ENCODE data around the gene LPCAT3. TPM values are rescaled to one million over a fixed set of nuclear protein-coding genes. Genes with fewer than 3 reads are reported as not detected.
A peak's percentile ranks its signal among the peaks of the same experiment; 100 is the strongest.

The LPCAT3 gene
- total RNA-seq, 4 donors from 2014 or later: 45.1 to 68.4 (median 58.5) TPM

GRCh38 chr12:7047306-7047705, 29.0 kb upstream of the LPCAT3 start:
- TF ChIP-seq, protein P1, sequence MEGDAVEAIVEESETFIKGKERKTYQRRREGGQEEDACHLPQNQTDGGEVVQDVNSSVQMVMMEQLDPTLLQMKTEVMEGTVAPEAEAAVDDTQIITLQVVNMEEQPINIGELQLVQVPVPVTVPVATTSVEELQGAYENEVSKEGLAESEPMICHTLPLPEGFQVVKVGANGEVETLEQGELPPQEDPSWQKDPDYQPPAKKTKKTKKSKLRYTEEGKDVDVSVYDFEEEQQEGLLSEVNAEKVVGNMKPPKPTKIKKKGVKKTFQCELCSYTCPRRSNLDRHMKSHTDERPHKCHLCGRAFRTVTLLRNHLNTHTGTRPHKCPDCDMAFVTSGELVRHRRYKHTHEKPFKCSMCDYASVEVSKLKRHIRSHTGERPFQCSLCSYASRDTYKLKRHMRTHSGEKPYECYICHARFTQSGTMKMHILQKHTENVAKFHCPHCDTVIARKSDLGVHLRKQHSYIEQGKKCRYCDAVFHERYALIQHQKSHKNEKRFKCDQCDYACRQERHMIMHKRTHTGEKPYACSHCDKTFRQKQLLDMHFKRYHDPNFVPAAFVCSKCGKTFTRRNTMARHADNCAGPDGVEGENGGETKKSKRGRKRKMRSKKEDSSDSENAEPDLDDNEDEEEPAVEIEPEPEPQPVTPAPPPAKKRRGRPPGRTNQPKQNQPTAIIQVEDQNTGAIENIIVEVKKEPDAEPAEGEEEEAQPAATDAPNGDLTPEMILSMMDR (IDR thresholded peaks at IDR 0.05): no peak
- no peak for TF ChIP-seq POLR2A (IDR thresholded peaks at IDR 0.05)
- no peaks in the 10 kb centered on the region for H3K9me3 ChIP-seq
- no peak overlapping the region for H3K27ac ChIP-seq
- no peaks in the 10 kb centered on the region for H3K27me3 ChIP-seq
- no peaks in the 10 kb centered on the region for H3K36me3 ChIP-seq
- intact Hi-C loops (cut with DNase I): no loop called here
- peaks cover 0 to 3% of the 10 kb centered on the region in 2 donors for H3K4me1 ChIP-seq
- no peak overlapping the region for H3K4me3 ChIP-seq (replicated peaks in 1 of 3)
- 58 to 71% methylated on average over 5 of the region's 5 CpGs for WGBS, 2 donors
- DNase-seq: no peak

DNA sequence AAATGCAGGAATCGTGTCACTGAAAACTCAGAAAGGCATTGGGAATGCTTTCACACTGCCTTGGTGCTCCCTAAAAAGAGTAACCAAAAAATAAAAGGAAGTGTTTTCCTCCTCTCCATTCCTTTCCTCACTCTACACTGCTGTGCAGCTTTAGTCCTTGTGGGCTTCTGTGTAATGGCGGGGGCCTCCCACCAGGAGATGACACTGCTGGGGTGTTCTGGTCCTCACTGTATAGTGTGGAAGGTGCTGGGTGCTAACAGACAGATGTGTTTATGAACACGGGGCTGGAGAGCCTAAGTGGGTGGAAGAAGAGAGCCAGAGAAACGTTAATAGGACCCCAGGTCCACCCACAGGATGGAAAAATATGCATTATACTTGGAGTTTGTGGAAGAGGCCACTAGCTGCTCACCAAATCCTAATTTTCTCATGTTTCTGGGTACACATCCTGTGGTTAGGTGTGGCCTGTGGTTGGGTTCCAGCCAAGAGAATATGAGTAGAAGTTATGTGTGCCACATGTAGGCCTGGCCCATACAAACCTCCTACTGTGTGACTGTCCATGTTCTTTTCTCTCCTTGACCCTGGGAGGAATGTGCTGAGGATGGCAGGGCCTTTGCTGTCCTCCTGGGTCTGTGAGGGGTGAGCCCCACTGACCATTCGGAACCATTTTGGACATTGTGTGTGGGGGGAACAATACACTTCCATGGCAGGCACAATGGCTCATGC, 28.3 kb upstream of the LPCAT3 start:
- intact Hi-C loops (cut with DNase I): no loop called here
- TF ChIP-seq POLR2A (IDR thresholded peaks at IDR 0.05): no peak
- TF ChIP-seq, protein P1 (IDR thresholded peaks at IDR 0.05): no peak
- Histone ChIP-seq H3K36me3 (no peaks in the 10 kb centered on the region), H3K27ac (no peak overlapping the region), H3K4me1 (peaks cover 0 to 3% of the 10 kb centered on the region in 2 donors), H3K27me3 (no peaks in the 10 kb centered on the region), H3K9me3 (no peaks in the 10 kb centered on the region), H3K4me3 (replicated peaks in 1 of 3) (no peak overlapping the region)
- WGBS, 2 donors: 81 to 86% methylated on average over 5 of the region's 5 CpGs
- no peak for DNase-seq

- Histone ChIP-seq H3K9me3 (no peaks in the 10 kb centered on the region), H3K27ac (no peak overlapping the region), H3K4me3 (replicated peaks in 1 of 3) (no peak overlapping the region), H3K4me1 (peaks cover 0 to 3% of the 10 kb centered on the region in 2 donors), H3K36me3 (no peaks in the 10 kb centered on the region), H3K27me3 (no peaks in the 10 kb centered on the region)
- no peak for DNase-seq
- intact Hi-C loops (cut with DNase I): no loop called here
- 85 to 92% methylated on average over 9 of the region's 9 CpGs for WGBS, 2 donors
- TF ChIP-seq, protein P1 (IDR thresholded peaks at IDR 0.05): no peak
Observed at GRCh38 chr12:7045913-7046312, 27.6 kb upstream of the LPCAT3 start.

- Histone ChIP-seq H3K27me3 (no peaks in the 10 kb centered on the region), H3K27ac (no peak overlapping the region), H3K4me1 (no peaks in the 10 kb centered on the region), H3K4me3 (replicated peaks in 1 of 3) (no peak overlapping the region), H3K36me3 (no peaks in the 10 kb centered on the region), H3K9me3 (no peaks in the 10 kb centered on the region)
- DNase-seq: no peak
- 49 to 50% methylated on average over 6 of the region's 6 CpGs for WGBS, 2 donors
- no peak for TF ChIP-seq POLR2A (IDR thresholded peaks at IDR 0.05)
- TF ChIP-seq, protein P1 (IDR thresholded peaks at IDR 0.05): peak in 4 of 6 experiments; percentile 35 to 55 (median 48)
- intact Hi-C loops (cut with DNase I): no loop called here
Observed at GRCh38 chr12:7042842-7043241, 24.6 kb upstream of the LPCAT3 start.

DNA sequence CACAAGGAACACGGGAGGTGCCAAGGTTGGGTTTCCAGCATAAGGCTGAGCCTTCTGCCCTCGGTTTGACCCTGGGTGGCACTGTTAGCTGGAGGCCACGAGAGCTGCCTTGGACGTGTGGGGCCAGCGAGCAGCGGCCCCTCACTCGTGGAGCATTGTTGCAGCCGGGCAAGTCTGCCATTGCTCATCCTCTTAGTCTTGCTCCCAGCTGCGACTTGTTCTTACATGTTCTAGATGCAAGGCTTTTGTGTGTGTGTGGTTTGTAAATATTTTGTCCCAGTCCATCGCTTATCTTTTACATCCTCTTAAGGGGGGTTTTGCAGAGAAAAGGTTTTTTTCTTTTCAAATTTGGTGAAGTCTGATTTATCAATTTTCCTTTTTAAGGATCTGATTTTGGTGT, 21.1 kb upstream of the LPCAT3 start:
- no peaks in the 10 kb centered on the region for H3K27me3 ChIP-seq
- H3K4me3 ChIP-seq (replicated peaks in 1 of 3): no peak overlapping the region
- no peak for DNase-seq
- 76 to 82% methylated on average over 10 of the region's 10 CpGs for WGBS, 2 donors
- no peak overlapping the region for H3K27ac ChIP-seq
- H3K9me3 ChIP-seq: no peaks in the 10 kb centered on the region
- no peaks in the 10 kb centered on the region for H3K36me3 ChIP-seq
- H3K4me1 ChIP-seq: no peaks in the 10 kb centered on the region
- intact Hi-C loops (cut with DNase I): no loop called here
- TF ChIP-seq POLR2A (IDR thresholded peaks at IDR 0.05): no peak
- TF ChIP-seq, protein P1 (IDR thresholded peaks at IDR 0.05): no peak

Data from thyroid gland (tissue), 4 donors.